Naive thymus-derived CD8-positive, alpha-beta T cell (primary cell): ENCODE measurements around the gene JAML. TPM values are rescaled to one million over a fixed set of nuclear protein-coding genes. Genes with fewer than 3 reads are reported as not detected.
A peak's percentile ranks its signal among the peaks of the same experiment; 100 is the strongest.

Experiments used
- ATAC-seq, 2 donors: fragments of 150-1000 bp; cut with Tn5 transposase in 1 of 2; sonication (Bioruptor Pico), chemical (Tn5 transposase) in 1 of 2; 1 replicate in 1 of 2; 2 replicates in 1 of 2; pipeline ENCODE4 v1.10.0; 2021; ENCODE audit warnings: mild to moderate bottlenecking in 2 of 2, moderate library complexity in 2 of 2
- POLR2A ChIA-PET: fragments of 350-600 bp; sonication (Branson Sonifier 250); formaldehyde crosslinking; loops from one replicate; lab custom pipeline; 2021; ENCODE audit warnings: antibody characterized with exemption; lab: Charles Lee
- DNase-seq, 10 donors: peaks; one replicate each; pipeline versions ENCODE4 v3.0.0 to v3.0.0-alpha.2; 2020 to 2022
- H3K27ac Mint-ChIP-seq, 10 donors: one replicate each; pipeline ENCODE4 v1.8.0; 2020 to 2022; ENCODE audit warnings: mild to moderate bottlenecking in 10 of 10, mixed read lengths in 10 of 10, moderate library complexity in 4 of 10, inconsistent platforms in 1 of 10
- H3K27me3 Mint-ChIP-seq, 5 donors: one replicate each; pipeline ENCODE4 v1.8.0; 2021 to 2022; ENCODE audit warnings: mixed read lengths in 5 of 5
- H3K36me3 Mint-ChIP-seq, 3 donors: one replicate each; pipeline ENCODE4 v1.8.0; 2020 to 2022; ENCODE audit warnings: mixed read lengths in 3 of 3, mild to moderate bottlenecking in 2 of 3, inconsistent platforms in 1 of 3
- H3K4me1 Mint-ChIP-seq, 4 donors: one replicate each; pipeline ENCODE4 v1.8.0; 2021 to 2022; ENCODE audit warnings: mixed read lengths in 4 of 4
- H3K4me3 Mint-ChIP-seq, 10 donors: one replicate each; pipeline ENCODE4 v1.8.0; 2020 to 2022; ENCODE audit warnings: mild to moderate bottlenecking in 10 of 10, mixed read lengths in 10 of 10, moderate library complexity in 6 of 10, inconsistent platforms in 1 of 10
- H3K9me3 Mint-ChIP-seq, 9 donors: one replicate each; pipeline ENCODE4 v1.8.0; 2020 to 2022; ENCODE audit warnings: mixed read lengths in 9 of 9, mild to moderate bottlenecking in 3 of 9, inconsistent platforms in 1 of 9, moderate library complexity in 1 of 9
- polyA plus RNA-seq, 3 donors: library from polyadenylated mRNA; unstranded; fragments of 300-500 nt; fragmentation: Illumina TruSeq; gene quantifications; one replicate each; pipeline ENCODE4 v1.2.3, GENCODE V29; 2021
- total RNA-seq, 8 experiments: library from RNA in 2 of 8; stranded (reverse) in 2 of 8; gene quantifications; one replicate each; pipeline ENCODE4 v1.2.3 and lab custom pipeline; 2021 to 2026

Gene JAML
- total RNA-seq (100 to 1,000 TPM; 157 to 161 TPM), polyA plus RNA-seq (100 to 1,000 TPM; 120 to 195 (median 159) TPM), total RNA-seq (lab: John Stamatoyannopoulos, UW) (177 to 858 (median 391) reads per million in 6 experiments)

- peak; percentile 83 to 84 for ATAC-seq
- peaks cover 0 to 7% (median 1%) of the 10 kb centered on the region in 3 donors for H3K36me3 Mint-ChIP-seq
- DNase-seq = peak; percentile 42 to 89 (median 74)
- peaks cover 37 to 47% (median 45%) of the 10 kb centered on the region in 4 donors for H3K4me1 Mint-ChIP-seq
- peak within 1 kb of the TSS in 8 of 10 donors; percentile 87 to 95 (median 93) for H3K27ac Mint-ChIP-seq
- POLR2A ChIA-PET = interaction anchor here (1.0 to 4.6 kb wide), 26 partner anchors 11 to 689 kb away, joined by 3 to 60 read pairs (median 6); partner anchors contain the start of genes CD3D, CD3E, CD3G and MPZL2
- H3K27me3 Mint-ChIP-seq = no peaks in the 10 kb centered on the region
- peak within 1 kb of the TSS in 9 of 10 donors; percentile 83 to 98 (median 93) for H3K4me3 Mint-ChIP-seq
- peaks cover 0 to 1% (median 0%) of the 10 kb centered on the region in 9 donors for H3K9me3 Mint-ChIP-seq
These were observed at the start of gene JAML for GRCh38 chr11:118224511-118225188. Gene JAML (minus strand): TSS chr11:118225011. CDS start chr11:118214866, 10,145 bp downstream.

GRCh38 chr11:118274186-118274585, 49.4 kb upstream of the JAML start:
- Mint-ChIP-seq H3K27me3 (peaks cover 0 to 8% (median 0%) of the 10 kb centered on the region in 5 donors), H3K4me3 (no peak overlapping the region), H3K9me3 (no peaks in the 10 kb centered on the region), H3K4me1 (peaks cover 6 to 21% (median 16%) of the 10 kb centered on the region in 4 donors), H3K27ac (peak overlapping the region in 2 of 10 donors; percentile 26 to 44), H3K36me3 (no peaks in the 10 kb centered on the region)
- DNase-seq (no peak), ATAC-seq (no peak)
- POLR2A ChIA-PET = no interaction called here

- Mint-ChIP-seq H3K36me3 (no peaks in the 10 kb centered on the region), H3K27ac (no peak overlapping the region), H3K9me3 (no peaks in the 10 kb centered on the region), H3K27me3 (peaks cover 0 to 8% (median 0%) of the 10 kb centered on the region in 5 donors), H3K4me3 (no peak overlapping the region), H3K4me1 (peaks cover 6 to 21% (median 11%) of the 10 kb centered on the region in 4 donors)
- POLR2A ChIA-PET = interaction anchor here (0.7 kb wide), 1 partner anchor 8 kb away, joined by 3 read pairs; no protein-coding TSS in a partner anchor
- ATAC-seq (no peak), DNase-seq (no peak)
These were observed 47.2 kb upstream of the JAML start for GRCh38 chr11:118272001-118272400.

- Mint-ChIP-seq H3K27me3 (peaks cover 0 to 12% (median 0%) of the 10 kb centered on the region in 5 donors), H3K36me3 (no peaks in the 10 kb centered on the region), H3K4me1 (peaks cover 16 to 31% (median 26%) of the 10 kb centered on the region in 4 donors), H3K27ac (peak overlapping the region in 1 of 10 donors; percentile 9), H3K9me3 (no peaks in the 10 kb centered on the region), H3K4me3 (no peak overlapping the region)
- POLR2A ChIA-PET = interaction anchor here (0.6 kb wide), 1 partner anchor 302 kb away, joined by 3 read pairs; no protein-coding TSS in a partner anchor
- DNase-seq (no peak), ATAC-seq (no peak)
These were observed 42.7 kb upstream of the JAML start for GRCh38 chr11:118267486-118267885.

DNA sequence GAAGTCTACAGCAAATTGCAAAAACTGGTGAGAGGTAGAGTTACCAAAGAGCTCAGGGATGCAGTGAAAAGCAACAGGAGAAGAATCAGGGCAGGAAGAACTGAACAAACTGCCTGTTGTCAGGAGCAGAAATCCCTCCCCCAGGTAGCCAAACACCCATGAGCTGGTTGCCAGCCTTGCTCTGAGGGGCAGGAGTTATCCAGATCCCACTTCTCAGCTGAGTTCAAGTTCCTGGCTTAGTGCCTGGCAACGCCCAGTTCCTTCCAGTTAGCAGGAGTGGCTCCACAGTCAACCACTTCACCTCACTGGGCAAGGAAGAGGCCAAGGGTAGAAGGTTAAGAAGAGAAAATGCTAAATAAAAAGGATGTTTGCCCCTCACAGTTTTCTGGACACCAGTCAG, 41.1 kb upstream of the JAML start:
- no peak overlapping the region for H3K4me3 Mint-ChIP-seq
- H3K36me3 Mint-ChIP-seq = no peaks in the 10 kb centered on the region
- peaks cover 20 to 44% (median 37%) of the 10 kb centered on the region in 4 donors for H3K4me1 Mint-ChIP-seq
- POLR2A ChIA-PET = no interaction called here
- H3K27ac Mint-ChIP-seq = peak overlapping the region in 7 of 10 donors; percentile 10 to 92 (median 56)
- H3K9me3 Mint-ChIP-seq = no peaks in the 10 kb centered on the region
- no peak for ATAC-seq
- H3K27me3 Mint-ChIP-seq = peaks cover 0 to 12% (median 0%) of the 10 kb centered on the region in 5 donors
- DNase-seq = no peak

DNA sequence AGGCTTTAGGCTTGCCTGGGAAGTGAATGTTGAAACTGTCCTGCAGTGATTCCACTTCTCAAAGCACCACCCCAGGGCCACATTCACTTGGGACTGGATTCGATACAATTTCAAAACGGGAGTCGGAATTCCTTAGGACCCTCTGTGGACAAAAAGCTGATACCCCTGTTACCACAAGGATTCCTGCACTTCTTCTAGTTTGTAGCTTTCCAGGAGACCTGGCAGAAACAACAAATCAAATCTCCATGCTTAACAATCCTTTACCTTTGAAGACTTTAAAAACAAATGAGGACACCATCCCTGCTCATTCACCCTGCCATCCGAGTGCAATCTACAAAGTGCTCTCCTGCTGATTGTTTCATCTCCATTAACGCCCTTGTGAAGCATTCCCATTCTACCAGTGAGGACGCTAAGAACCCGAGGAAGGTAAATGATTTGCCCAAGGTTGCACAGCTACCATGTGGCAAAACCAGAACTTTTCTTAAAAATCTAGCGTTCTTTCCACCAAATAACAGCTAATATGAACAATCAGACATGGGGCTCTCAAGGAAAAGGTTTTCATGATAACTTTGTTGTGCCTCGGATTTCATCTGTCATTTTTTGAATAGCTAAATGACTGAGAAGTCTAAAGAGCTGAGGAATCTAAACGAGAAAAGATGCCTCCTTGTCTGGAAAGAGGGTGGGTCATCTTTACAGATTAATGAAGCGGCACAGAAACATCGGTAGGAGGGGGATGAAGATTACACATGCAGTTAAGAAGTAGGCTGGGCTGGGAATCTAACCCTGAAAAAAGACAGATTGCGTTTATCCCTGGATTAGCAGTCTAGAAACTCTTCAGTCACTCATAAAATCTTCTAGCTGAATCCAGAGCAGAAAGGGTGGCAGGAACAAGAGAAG, 40.0 kb upstream of the JAML start:
- no peak for DNase-seq
- Mint-ChIP-seq H3K36me3 (no peaks in the 10 kb centered on the region), H3K4me3 (peak overlapping the region; percentile 85 to 92 (median 88)), H3K9me3 (no peaks in the 10 kb centered on the region), H3K27me3 (peaks cover 0 to 11% (median 0%) of the 10 kb centered on the region in 5 donors), H3K4me1 (peaks cover 25 to 56% (median 48%) of the 10 kb centered on the region in 4 donors), H3K27ac (peak overlapping the region in 9 of 10 donors; percentile 2 to 95 (median 86))
- POLR2A ChIA-PET = interaction anchor here (0.5 to 1.4 kb wide), 7 partner anchors 7 to 66 kb away, joined by 3 to 5 read pairs (median 3); partner anchors contain the start of genes JAML and MPZL3
- no peak for ATAC-seq

- ATAC-seq (peak; percentile 67 to 73), DNase-seq (peak in 5 of 10 donors; percentile 21 to 46 (median 33))
- Mint-ChIP-seq H3K9me3 (no peaks in the 10 kb centered on the region), H3K4me1 (peaks cover 26 to 60% (median 53%) of the 10 kb centered on the region in 4 donors), H3K36me3 (peaks cover 0 to 5% (median 0%) of the 10 kb centered on the region in 3 donors), H3K27me3 (peaks cover 0 to 6% (median 0%) of the 10 kb centered on the region in 5 donors), H3K4me3 (peak within 1 kb of the TSS; percentile 85 to 92 (median 88)), H3K27ac (peak within 1 kb of the TSS; percentile 62 to 95 (median 86))
- POLR2A ChIA-PET = interaction anchor here (0.5 to 1.4 kb wide), 9 partner anchors 8 to 65 kb away, joined by 3 to 5 read pairs (median 3); partner anchors contain the start of genes JAML and MPZL3
These were observed 39.1 kb upstream of the JAML start, which contains the start of gene MPZL2 for GRCh38 chr11:118263695-118264568. Gene MPZL2 (minus strand): TSS chr11:118264297. CDS start chr11:118264153, 144 bp downstream.

DNA sequence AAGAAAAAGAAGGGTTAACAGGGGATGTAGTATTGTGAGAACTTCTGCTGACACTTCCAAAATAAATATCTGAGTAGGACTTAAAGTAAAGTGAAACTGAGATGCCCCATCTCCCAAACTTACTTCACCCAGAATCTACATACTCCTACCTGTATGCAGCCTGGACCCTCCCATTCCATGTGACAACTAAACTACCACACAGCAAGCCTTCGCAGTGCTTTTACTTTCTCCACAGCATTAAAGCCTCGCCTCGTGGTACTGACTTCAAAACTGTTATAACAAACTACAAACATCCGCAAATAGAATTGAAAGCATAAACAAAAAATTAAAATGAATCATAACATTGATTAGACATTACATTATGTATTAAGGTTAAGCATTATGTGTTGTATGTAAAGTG, 38.3 kb upstream of the JAML start:
- peaks cover 26 to 62% (median 53%) of the 10 kb centered on the region in 4 donors for H3K4me1 Mint-ChIP-seq
- peaks cover 0 to 7% (median 0%) of the 10 kb centered on the region in 3 donors for H3K36me3 Mint-ChIP-seq
- no peaks in the 10 kb centered on the region for H3K9me3 Mint-ChIP-seq
- DNase-seq (no peak), ATAC-seq (no peak)
- POLR2A ChIA-PET = interaction anchor here (0.6 to 1.2 kb wide), 2 partner anchors 8 to 24 kb away, joined by 3 to 4 read pairs; no protein-coding TSS in a partner anchor
- H3K4me3 Mint-ChIP-seq = peak overlapping the region; percentile 66 to 91 (median 88)
- peak overlapping the region in 6 of 10 donors; percentile 62 to 95 (median 89) for H3K27ac Mint-ChIP-seq
- H3K27me3 Mint-ChIP-seq = peaks cover 0 to 6% (median 0%) of the 10 kb centered on the region in 5 donors

DNA sequence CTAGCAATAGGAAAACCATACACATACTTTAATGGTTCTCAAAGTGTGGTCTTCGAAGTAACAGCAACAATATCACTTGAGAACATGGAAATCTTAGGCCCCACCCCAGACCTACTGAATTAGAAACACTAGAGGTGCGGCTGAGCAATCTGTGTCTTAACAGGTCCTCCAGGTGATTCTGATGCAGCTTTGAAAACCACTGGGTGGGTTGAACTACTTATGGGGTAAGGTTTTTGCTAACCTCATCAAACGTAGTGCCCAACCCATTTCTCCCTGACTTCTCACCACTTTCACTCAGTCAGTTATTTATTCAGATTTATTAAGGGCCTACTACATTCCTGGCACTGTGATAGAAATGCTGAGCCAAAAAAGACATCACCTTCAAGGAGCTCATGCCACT, 35.5 kb upstream of the JAML start:
- H3K36me3 Mint-ChIP-seq = peaks cover 0 to 12% (median 4%) of the 10 kb centered on the region in 3 donors
- peak in 6 of 10 donors; percentile 30 to 63 (median 42) for DNase-seq
- peak; percentile 72 to 90 for ATAC-seq
- H3K27ac Mint-ChIP-seq = peak overlapping the region; percentile 22 to 90 (median 49)
- peaks cover 0 to 5% (median 0%) of the 10 kb centered on the region in 5 donors for H3K27me3 Mint-ChIP-seq
- H3K4me1 Mint-ChIP-seq = peaks cover 21 to 58% (median 50%) of the 10 kb centered on the region in 4 donors
- peak overlapping the region in 4 of 10 donors; percentile 6 to 36 (median 16) for H3K4me3 Mint-ChIP-seq
- H3K9me3 Mint-ChIP-seq = no peaks in the 10 kb centered on the region
- POLR2A ChIA-PET = interaction anchor here (0.9 to 2.4 kb wide), 6 partner anchors 8 to 86 kb away, joined by 3 to 6 read pairs (median 4); partner anchors contain the start of genes JAML and MPZL3

GRCh38 chr11:118259138-118259537, 34.3 kb upstream of the JAML start:
- no peak for DNase-seq
- POLR2A ChIA-PET = interaction anchor here (0.6 to 1.4 kb wide), 4 partner anchors 7 to 42 kb away, joined by 3 to 6 read pairs (median 5); partner anchors contain the start of gene MPZL3
- Mint-ChIP-seq H3K4me1 (peaks cover 14 to 50% (median 43%) of the 10 kb centered on the region in 4 donors), H3K9me3 (no peaks in the 10 kb centered on the region), H3K36me3 (peaks cover 0 to 15% (median 7%) of the 10 kb centered on the region in 3 donors), H3K4me3 (no peak overlapping the region), H3K27me3 (peaks cover 0 to 2% (median 0%) of the 10 kb centered on the region in 5 donors), H3K27ac (peak overlapping the region in 1 of 10 donors; percentile 4)
- no peak for ATAC-seq
